Neural progenitor cell (in vitro differentiated cells): ENCODE results near the gene THAP9. TPM values are rescaled to one million over a fixed set of nuclear protein-coding genes. Genes with fewer than 3 reads are reported as not detected.
"Not testable (repeated sequence)": the region's sequence is repeated elsewhere in the genome, so short reads cannot be mapped to it uniquely, and the experiment has no call there.

ENCODE experiments used
- DNase-seq: peaks from one replicate; pipeline ENCODE4 v3.0.0-alpha.2; 2016; ENCODE audit warnings: low spot score
- H2AFZ ChIP-seq: fragments of 200-600 bp; sonication (generic); replicated peaks from 2 replicates; pipeline ENCODE4 v1.6.1; 2016; ENCODE audit warnings: antibody characterized with exemption
- H3F3A ChIP-seq: fragments of 200-600 bp; sonication (generic); 2 replicates; pipeline ENCODE4 v1.6.1; 2016; ENCODE audit warnings: antibody characterized with exemption, low read depth
- H3K27ac ChIP-seq: fragments of 200-600 bp; sonication (generic); 2 replicates; pipeline ENCODE4 v1.5.1; 2016; ENCODE audit warnings: mild to moderate bottlenecking
- H3K27me3 ChIP-seq: fragments of 200-600 bp; sonication (generic); 2 replicates; pipeline ENCODE4 v1.6.1; 2016; ENCODE audit warnings: mild to moderate bottlenecking, moderate library complexity
- H3K36me3 ChIP-seq: fragments of 200-600 bp; sonication (generic); 2 replicates; pipeline ENCODE4 v1.5.1; 2016
- H3K4me1 ChIP-seq: fragments of 200-600 bp; sonication (generic); 2 replicates; pipeline ENCODE4 v1.6.1; 2016; ENCODE audit warnings: mixed run types
- H3K4me2 ChIP-seq: fragments of 200-600 bp; sonication (generic); 2 replicates; pipeline ENCODE4 v1.6.1; 2016
- H3K4me3 ChIP-seq: fragments of 200-600 bp; sonication (generic); 2 replicates; pipeline ENCODE4 v1.5.1; 2016
- H3K79me2 ChIP-seq: fragments of 200-600 bp; sonication (generic); 2 replicates; pipeline ENCODE4 v1.6.1; 2016; ENCODE audit warnings: low read depth
- H3K9ac ChIP-seq: fragments of 200-600 bp; sonication (generic); 2 replicates; pipeline ENCODE4 v1.6.1; 2016
- H3K9me3 ChIP-seq: fragments of 200-600 bp; sonication (generic); 2 replicates; pipeline ENCODE4 v1.5.1; 2016; ENCODE audit warnings: low read depth
- H4K20me1 ChIP-seq: fragments of 200-600 bp; sonication (generic); 2 replicates; pipeline ENCODE4 v1.6.1; 2016; ENCODE audit warnings: low read depth
- H3K27ac Mint-ChIP-seq: 3 replicates; pipeline ENCODE4 v1.8.0; 2021; ENCODE audit warnings: mixed read lengths
- H3K27me3 Mint-ChIP-seq: 2 replicates; pipeline ENCODE4 v1.8.0; 2022; ENCODE audit warnings: low read depth, mild to moderate bottlenecking, inconsistent platforms, moderate library complexity, mixed read lengths; ENCODE audit not compliant: insufficient read depth
- H3K36me3 Mint-ChIP-seq: 3 replicates; pipeline ENCODE4 v1.8.0; 2021; ENCODE audit warnings: mixed read lengths
- H3K4me1 Mint-ChIP-seq: 3 replicates; pipeline ENCODE4 v1.8.0; 2021; ENCODE audit warnings: mixed read lengths
- H3K4me3 Mint-ChIP-seq: 3 replicates; pipeline ENCODE4 v1.8.0; 2021; ENCODE audit warnings: mild to moderate bottlenecking, moderate library complexity, mixed read lengths
- H3K9me3 Mint-ChIP-seq: 3 replicates; pipeline ENCODE4 v1.8.0; 2020; ENCODE audit warnings: mixed read lengths
- EZH2 ChIP-seq: fragments of 200-600 bp; sonication (generic); IDR thresholded peaks from 2 replicates; pipeline ENCODE4 v1.6.1; 2017; ENCODE audit warnings: antibody characterized with exemption, mild to moderate bottlenecking, moderate library complexity
- EZH2phosphoT487 ChIP-seq: fragments of 200-600 bp; sonication (generic); IDR thresholded peaks from 2 replicates; pipeline ENCODE4 v1.6.1; 2017; ENCODE audit warnings: antibody characterized with exemption
- total RNA-seq: library from RNA; depleted of rRNA; stranded (reverse); fragments of >200 nt; gene quantifications from 2 replicates; pipeline ENCODE4 v1.2.3, GENCODE V29; 2015; ENCODE audit warnings: low replicate concordance
- TF ChIP-seq, protein P1 (sequence below): fragments of 200-600 bp; sonication (generic); IDR thresholded peaks from 2 replicates; pipeline ENCODE4 v1.5.1; 2017; ENCODE audit warnings: antibody characterized with exemption, mild to moderate bottlenecking

The THAP9 gene
- total RNA-seq, 1 donor from 2014 or later: 78.7 TPM

DNA sequence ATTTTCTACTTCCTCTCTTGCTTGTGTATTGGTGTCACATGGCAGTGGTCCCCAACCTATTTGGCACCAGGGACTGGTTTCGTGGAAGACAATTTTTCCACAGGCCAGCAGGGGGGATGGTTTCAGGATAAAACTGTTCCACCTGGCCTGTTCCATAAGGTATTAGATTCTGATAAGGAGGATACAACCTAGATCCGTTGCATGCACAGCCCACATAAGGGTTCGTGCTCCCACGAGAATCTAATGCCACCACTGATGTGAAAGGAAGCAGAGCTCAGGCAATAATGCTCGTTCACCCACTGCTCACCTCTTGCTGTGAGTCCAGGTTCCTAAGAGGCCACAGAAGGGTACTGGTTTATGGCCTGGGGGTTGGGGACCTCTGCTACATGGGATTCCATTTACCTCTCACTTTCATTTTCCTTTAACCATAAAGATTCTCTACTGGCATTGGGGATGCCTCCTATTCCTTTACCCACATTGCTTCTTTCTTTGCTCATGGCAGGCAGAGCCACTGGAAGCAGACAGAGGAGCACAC is 47.7 kb upstream of the THAP9 start:
- H3K27me3 Mint-ChIP-seq: no peaks in the 10 kb centered on the region
- Histone ChIP-seq H3F3A (peaks cover 6% of the 10 kb centered on the region), H3K79me2 (no peaks in the 10 kb centered on the region), H3K9ac (no peak overlapping the region), H3K4me2 (no peak overlapping the region), H3K9me3 (no peaks in the 10 kb centered on the region), H3K4me1 (no peaks in the 10 kb centered on the region), H2AFZ (no peak overlapping the region), H3K27me3 (no peaks in the 10 kb centered on the region), H4K20me1 (no peaks in the 10 kb centered on the region), H3K4me3 (no peak overlapping the region), H3K36me3 (peaks cover 38% of the 10 kb centered on the region), H3K27ac (no peak overlapping the region)
- no peak overlapping the region for H3K27ac Mint-ChIP-seq
- H3K36me3 Mint-ChIP-seq: peaks cover 36% of the 10 kb centered on the region
- H3K9me3 Mint-ChIP-seq: no peaks in the 10 kb centered on the region
- DNase-seq: peak; percentile 3
- TF ChIP-seq EZH2phosphoT487 (no peak), EZH2 (no peak)
- TF ChIP-seq, protein P1, sequence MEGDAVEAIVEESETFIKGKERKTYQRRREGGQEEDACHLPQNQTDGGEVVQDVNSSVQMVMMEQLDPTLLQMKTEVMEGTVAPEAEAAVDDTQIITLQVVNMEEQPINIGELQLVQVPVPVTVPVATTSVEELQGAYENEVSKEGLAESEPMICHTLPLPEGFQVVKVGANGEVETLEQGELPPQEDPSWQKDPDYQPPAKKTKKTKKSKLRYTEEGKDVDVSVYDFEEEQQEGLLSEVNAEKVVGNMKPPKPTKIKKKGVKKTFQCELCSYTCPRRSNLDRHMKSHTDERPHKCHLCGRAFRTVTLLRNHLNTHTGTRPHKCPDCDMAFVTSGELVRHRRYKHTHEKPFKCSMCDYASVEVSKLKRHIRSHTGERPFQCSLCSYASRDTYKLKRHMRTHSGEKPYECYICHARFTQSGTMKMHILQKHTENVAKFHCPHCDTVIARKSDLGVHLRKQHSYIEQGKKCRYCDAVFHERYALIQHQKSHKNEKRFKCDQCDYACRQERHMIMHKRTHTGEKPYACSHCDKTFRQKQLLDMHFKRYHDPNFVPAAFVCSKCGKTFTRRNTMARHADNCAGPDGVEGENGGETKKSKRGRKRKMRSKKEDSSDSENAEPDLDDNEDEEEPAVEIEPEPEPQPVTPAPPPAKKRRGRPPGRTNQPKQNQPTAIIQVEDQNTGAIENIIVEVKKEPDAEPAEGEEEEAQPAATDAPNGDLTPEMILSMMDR: no peak
- H3K4me1 Mint-ChIP-seq: no peaks in the 10 kb centered on the region
- H3K4me3 Mint-ChIP-seq: no peak overlapping the region

DNA sequence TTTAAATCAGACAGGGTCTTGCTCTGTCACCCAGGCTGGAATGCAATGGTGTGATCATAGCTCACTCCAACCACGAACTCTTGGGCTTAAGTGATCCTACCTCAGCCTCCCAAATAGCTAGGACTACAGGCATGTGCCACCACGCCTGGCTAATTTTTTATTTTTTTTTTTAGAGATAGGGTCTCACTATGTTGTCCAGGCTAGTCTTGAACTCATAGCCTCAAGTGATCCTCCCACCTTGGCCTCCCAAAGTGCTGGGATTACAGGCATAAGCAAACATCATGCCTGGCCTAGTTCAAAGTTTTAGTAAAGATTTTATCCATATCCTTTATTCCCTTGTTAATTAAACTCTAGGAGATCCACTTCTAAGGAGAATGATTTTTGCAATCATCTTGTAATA is 40.0 kb upstream of the THAP9 start:
- H3K4me2 ChIP-seq, H3K9me3 Mint-ChIP-seq, H4K20me1 ChIP-seq, H3K9me3 ChIP-seq, H3K27me3 Mint-ChIP-seq, H3K4me3 Mint-ChIP-seq, H3K79me2 ChIP-seq, DNase-seq, H3K9ac ChIP-seq, H3K27ac ChIP-seq, H3K27ac Mint-ChIP-seq, H3F3A ChIP-seq, H3K27me3 ChIP-seq, H2AFZ ChIP-seq, H3K4me1 Mint-ChIP-seq, H3K4me3 ChIP-seq, H3K4me1 ChIP-seq: not testable (repeated sequence)
- peaks cover 22% of the 10 kb centered on the region for H3K36me3 ChIP-seq
- H3K36me3 Mint-ChIP-seq: peaks cover 23% of the 10 kb centered on the region

DNA sequence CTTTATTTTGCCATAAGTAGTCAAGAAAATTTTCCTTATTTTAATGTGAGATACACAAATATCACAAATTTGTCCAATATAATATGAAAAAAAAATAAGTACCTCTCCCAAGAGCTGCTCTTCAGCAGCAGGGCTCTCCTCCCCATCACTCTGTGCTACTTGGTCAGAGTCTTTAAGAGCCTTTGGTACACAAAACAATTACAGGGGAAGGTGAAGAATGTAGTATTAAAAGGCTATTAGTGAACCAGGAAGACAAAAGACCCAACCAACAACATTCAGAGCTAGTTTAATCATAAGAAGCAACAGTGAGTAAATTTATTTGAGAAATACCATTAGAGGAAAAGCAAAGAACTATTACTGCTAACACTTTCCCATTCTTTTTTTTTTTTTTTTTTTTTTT is 39.0 kb upstream of the THAP9 start:
- Histone ChIP-seq H3K4me1 (no peaks in the 10 kb centered on the region), H3K9me3 (no peaks in the 10 kb centered on the region), H3K4me2 (no peak overlapping the region), H3K4me3 (no peak overlapping the region), H2AFZ (no peak overlapping the region), H4K20me1 (no peaks in the 10 kb centered on the region), H3K9ac (no peak overlapping the region), H3F3A (no peaks in the 10 kb centered on the region), H3K79me2 (no peaks in the 10 kb centered on the region), H3K27ac (no peak overlapping the region), H3K27me3 (no peaks in the 10 kb centered on the region), H3K36me3 (peaks cover 25% of the 10 kb centered on the region)
- Mint-ChIP-seq H3K36me3 (peaks cover 21% of the 10 kb centered on the region), H3K4me1 (no peaks in the 10 kb centered on the region), H3K4me3 (no peak overlapping the region), H3K27me3 (no peaks in the 10 kb centered on the region), H3K9me3 (no peaks in the 10 kb centered on the region), H3K27ac (no peak overlapping the region)
- DNase-seq: no peak
- TF ChIP-seq, protein P1: no peak
- TF ChIP-seq EZH2phosphoT487: no peak
- TF ChIP-seq EZH2: no peak

DNA sequence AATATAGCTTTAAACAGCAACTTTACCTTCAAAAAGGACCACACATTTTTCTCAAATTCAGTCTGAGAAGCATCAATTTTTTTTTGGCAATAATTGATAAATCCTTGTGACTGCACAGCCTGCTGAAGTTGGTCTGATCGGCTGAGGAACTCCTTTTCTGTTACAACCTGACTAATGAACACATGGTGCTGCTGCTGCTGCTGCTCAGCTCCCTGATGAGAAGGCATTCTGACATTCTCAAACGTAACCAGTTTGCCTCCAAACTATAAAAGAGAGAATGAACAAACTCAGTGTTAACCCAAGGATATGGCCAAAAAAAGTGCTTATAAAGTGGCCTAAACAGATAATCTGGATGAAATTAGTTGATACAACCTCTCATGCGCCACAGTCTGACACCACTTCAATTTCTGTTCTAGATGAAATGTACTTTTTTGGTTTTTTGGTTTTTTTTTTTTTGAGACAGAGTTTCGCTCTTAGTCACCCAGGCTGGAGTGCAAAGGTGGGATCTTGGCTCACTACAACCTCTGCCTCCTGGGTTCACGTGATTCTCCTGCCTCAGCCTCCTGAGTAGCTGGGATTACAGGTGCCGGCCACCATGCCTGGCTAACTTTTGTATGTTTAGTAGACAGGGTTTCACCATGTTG is 36.1 kb upstream of the THAP9 start:
- no peak overlapping the region for H3K4me3 Mint-ChIP-seq
- DNase-seq: no peak
- Histone ChIP-seq H3K4me3 (no peak overlapping the region), H3K27me3 (no peaks in the 10 kb centered on the region), H4K20me1 (no peaks in the 10 kb centered on the region), H3K36me3 (peaks cover 18% of the 10 kb centered on the region), H3K27ac (no peak overlapping the region), H3K79me2 (no peaks in the 10 kb centered on the region), H3K4me1 (no peaks in the 10 kb centered on the region), H3K9ac (no peak overlapping the region), H3F3A (no peaks in the 10 kb centered on the region), H3K9me3 (no peaks in the 10 kb centered on the region), H2AFZ (no peak overlapping the region), H3K4me2 (no peak overlapping the region)
- TF ChIP-seq, protein P1: no peak
- no peak for TF ChIP-seq EZH2phosphoT487
- no peak for TF ChIP-seq EZH2
- H3K27me3 Mint-ChIP-seq: no peaks in the 10 kb centered on the region
- H3K36me3 Mint-ChIP-seq: peaks cover 27% of the 10 kb centered on the region
- H3K27ac Mint-ChIP-seq: no peak overlapping the region
- no peaks in the 10 kb centered on the region for H3K4me1 Mint-ChIP-seq
- no peaks in the 10 kb centered on the region for H3K9me3 Mint-ChIP-seq
